Heart right ventricle (tissue), 16 donors: ENCODE results near the gene CEP350. TPM values are rescaled to one million over a fixed set of nuclear protein-coding genes. Genes with fewer than 3 reads are reported as not detected.

Experiments
- ATAC-seq, 8 donors: fragments of 200-7000 bp; cut with Tn5 transposase; one replicate each; pipeline ENCODE4 v1.9.1; 2020; ENCODE audit warnings: mild to moderate bottlenecking in 8 of 8, moderate library complexity in 8 of 8, moderate number of reproducible peaks in 1 of 8
- DNase-seq, 2 donors: peaks; one replicate each; pipeline ENCODE4 v3.0.0-alpha.2; 2020
- H3K27ac ChIP-seq, 10 donors: fragments of 200-600 bp; sonication (generic) in 2 of 10; one replicate each; pipeline versions ENCODE4 v1.5.0 to v1.8.0; 2020 to 2022; ENCODE audit warnings: mild to moderate bottlenecking in 3 of 10
- H3K27me3 ChIP-seq, 7 donors: fragments of 200-600 bp; one replicate each; pipeline ENCODE4 v1.8.0; 2021 to 2022; ENCODE audit warnings: mild to moderate bottlenecking in 2 of 7
- H3K36me3 ChIP-seq, 9 donors: fragments of 200-600 bp; sonication (generic) in 1 of 9; one replicate each; pipeline versions ENCODE4 v1.5.0 to v1.8.0; 2020 to 2022; ENCODE audit warnings: mild to moderate bottlenecking in 2 of 9
- H3K4me1 ChIP-seq, 9 donors: fragments of 200-600 bp; sonication (generic) in 1 of 9; one replicate each; pipeline versions ENCODE4 v1.5.0 to v1.8.0; 2020 to 2022; ENCODE audit warnings: mild to moderate bottlenecking in 4 of 9
- H3K4me3 ChIP-seq, 10 donors: fragments of 200-600 bp; sonication (generic) in 2 of 10; one replicate each; pipeline versions ENCODE4 v1.5.0 to v1.8.0; 2020 to 2022; ENCODE audit warnings: mild to moderate bottlenecking in 7 of 10, moderate library complexity in 2 of 10
- H3K9me3 ChIP-seq, 11 donors: fragments of 200-600 bp in 10 of 11; sonication (generic) in 2 of 11; one replicate each; pipeline versions ENCODE4 v1.5.0 to v1.8.0; 2013 to 2022; ENCODE audit warnings: mild to moderate bottlenecking in 2 of 11, control low read depth in 1 of 11, moderate library complexity in 1 of 11
- WGBS, 2 donors: extraction: QIAGEN DNeasy Blood & Tissue Kit; methylation state at CpG; one replicate each; pipeline ENCODE4 v1.1.7; 2013; ENCODE audit warnings: inconsistent platforms in 1 of 2; 5-methylcytosine and 5-hydroxymethylcytosine counted together
- intact Hi-C, 10 donors: fragments of 100-400 bp; cut with DNase I; formaldehyde crosslinking; loops; one replicate each; pipeline versions ENCODE4 v1.11.1 to v1.14.2; 2022
- polyA plus RNA-seq, 2 donors: library from polyadenylated mRNA; stranded (reverse); fragments of 200-250 nt; gene quantifications; one replicate each; pipeline ENCODE4 v1.2.3, GENCODE V29; 2013
- total RNA-seq, 10 donors: library from RNA; stranded (reverse); fragmentation: NEBNext Ultra II Directional in 3 of 10; extraction: Animal tissue kit (Norgen Biotek cat#: 25700) in 3 of 10; gene quantifications; one replicate each; pipeline versions ENCODE4 v1.2.1 to v1.2.4, GENCODE V29; 2021 to 2023
- TF ChIP-seq, protein P1 (sequence below), 9 donors: fragments of 200-600 bp; sonication (generic) in 2 of 9; IDR thresholded peaks; one replicate each; pipeline versions ENCODE4 v1.5.0 to v1.8.0; 2021 to 2022; ENCODE audit warnings: antibody characterized with exemption in 9 of 9, mild to moderate bottlenecking in 5 of 9, moderate library complexity in 1 of 9
- donor health status: Arrhythmogenic right ventricular cardiomyopathy.
- donor health status: ischemic (EF 13 %, LVEDD 7.1; RV severe dilation, severe dysfunction).
- donor health status: healthy with polysubstance abuse.
- donor health status: DM: no; HTN: yes; CAD: no.
- donor health status: DM: no; HTN: no; CAD: no.
- donor health status: ischemic (EF 25% LVEDD 6.9; RV normal size, moderate dysfunction).
- donor health status: ischemic (EF 25% LVEDD 5.7; RV mildly dilated, moderate dysfunction).
- donor health status: healthy.
- donor health status: DM: yes; HTN: yes; CAD: no.
- donor health status: Ischemic cardiomyopathy.
- donor health status: ischemic (EF 35%, LVEDD 5.7; RV mildly dilated, moderate dysfunction).
- donor health status: nonischemic (EF 11% LVEDD 7.7; RV severe dilation, severe dysfunction).
- donor health status: DM: yes; HTN: yes; CAD: no.
- donor health status: PGD.
- donor health status: ischemic (EF 29% LVEDD 5.4; RV normal size, mild dysfunction).
- donor health status: nonischemic (EF 23%, LVEDD 6.1; RV moderate dilation, normal function).

The CEP350 gene
- total and polyA plus RNA-seq, 12 donors: 3.7 to 46.3 (median 37.7) TPM

DNA sequence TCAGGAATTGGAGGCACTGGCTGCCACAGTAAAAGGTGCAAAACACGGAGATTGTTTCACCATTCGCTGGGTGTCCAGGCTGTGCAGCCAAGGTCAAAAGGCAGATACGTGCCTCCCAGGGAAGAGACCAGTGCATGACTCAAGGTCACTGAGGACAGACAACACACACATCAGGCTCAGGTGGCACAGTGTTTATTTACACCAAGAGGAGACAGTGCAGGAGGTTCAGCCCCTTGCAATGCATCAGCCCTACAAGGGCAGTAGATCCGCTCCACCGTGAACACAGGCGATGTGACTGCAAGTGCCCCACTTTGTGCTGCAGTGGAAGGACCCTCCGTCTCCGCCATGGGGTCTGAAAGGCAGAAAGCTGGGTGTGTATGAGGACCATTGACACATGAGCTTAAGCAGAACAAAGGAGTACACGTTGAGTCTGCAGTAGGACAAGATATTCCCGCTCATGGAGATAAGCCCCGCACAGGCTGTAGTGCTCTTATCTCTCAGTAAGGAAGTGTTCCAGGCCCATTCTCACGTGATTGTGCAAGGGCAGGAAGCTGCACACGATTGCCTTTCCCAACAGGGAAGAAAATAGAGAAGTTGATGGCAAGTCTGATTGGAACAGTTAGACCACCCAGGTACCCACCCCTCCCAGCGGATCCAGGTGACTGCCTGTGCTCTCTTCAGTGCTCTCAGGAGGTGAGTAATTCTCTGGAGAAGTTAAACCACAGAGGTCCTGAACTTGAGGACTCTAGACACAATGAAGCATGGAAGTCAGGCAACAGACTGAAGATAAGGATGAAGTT is 162.6 kb downstream of the CEP350 start:
- intact Hi-C loops: loop anchor here in 5 of 10 donors (2.0 to 10.0 kb wide), 3 partner anchors 50 to 58 kb away; no protein-coding TSS in a partner anchor
- H3K27me3 ChIP-seq: no peaks in the 10 kb centered on the region
- no peaks in the 10 kb centered on the region for H3K9me3 ChIP-seq
- TF ChIP-seq, protein P1, sequence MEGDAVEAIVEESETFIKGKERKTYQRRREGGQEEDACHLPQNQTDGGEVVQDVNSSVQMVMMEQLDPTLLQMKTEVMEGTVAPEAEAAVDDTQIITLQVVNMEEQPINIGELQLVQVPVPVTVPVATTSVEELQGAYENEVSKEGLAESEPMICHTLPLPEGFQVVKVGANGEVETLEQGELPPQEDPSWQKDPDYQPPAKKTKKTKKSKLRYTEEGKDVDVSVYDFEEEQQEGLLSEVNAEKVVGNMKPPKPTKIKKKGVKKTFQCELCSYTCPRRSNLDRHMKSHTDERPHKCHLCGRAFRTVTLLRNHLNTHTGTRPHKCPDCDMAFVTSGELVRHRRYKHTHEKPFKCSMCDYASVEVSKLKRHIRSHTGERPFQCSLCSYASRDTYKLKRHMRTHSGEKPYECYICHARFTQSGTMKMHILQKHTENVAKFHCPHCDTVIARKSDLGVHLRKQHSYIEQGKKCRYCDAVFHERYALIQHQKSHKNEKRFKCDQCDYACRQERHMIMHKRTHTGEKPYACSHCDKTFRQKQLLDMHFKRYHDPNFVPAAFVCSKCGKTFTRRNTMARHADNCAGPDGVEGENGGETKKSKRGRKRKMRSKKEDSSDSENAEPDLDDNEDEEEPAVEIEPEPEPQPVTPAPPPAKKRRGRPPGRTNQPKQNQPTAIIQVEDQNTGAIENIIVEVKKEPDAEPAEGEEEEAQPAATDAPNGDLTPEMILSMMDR (IDR thresholded peaks at IDR 0.05): no peak
- peak; percentile 21 to 88 (median 72) for ATAC-seq
- WGBS, 2 donors: 37 to 47% methylated on average over 14 of the region's 14 CpGs
- DNase-seq: peak in 1 of 2 donors; percentile 15
- H3K36me3 ChIP-seq: peaks cover 0 to 19% (median 3%) of the 10 kb centered on the region in 9 donors
- peaks cover 5 to 45% (median 31%) of the 10 kb centered on the region in 9 donors for H3K4me1 ChIP-seq
- H3K4me3 ChIP-seq: no peak overlapping the region
- H3K27ac ChIP-seq: peak overlapping the region in 2 of 10 donors; percentile 2 to 24

DNA sequence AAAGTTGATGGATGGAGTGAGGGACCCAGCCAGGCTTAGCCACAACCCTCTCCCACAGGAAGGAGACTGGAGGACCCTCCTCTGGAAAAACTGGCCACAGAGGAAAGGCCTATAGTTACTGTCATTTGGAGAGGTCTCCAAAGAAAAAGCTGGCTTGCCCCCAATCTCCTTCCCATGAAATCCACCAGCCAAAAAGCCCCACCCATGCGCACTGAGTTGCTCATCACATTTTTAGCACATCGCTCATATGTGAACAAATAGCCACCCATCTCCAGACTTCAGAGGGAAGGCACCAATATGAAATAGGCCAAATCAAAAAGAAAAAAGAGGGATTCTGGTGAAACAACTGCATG is 163.1 kb downstream of the CEP350 start:
- H3K9me3 ChIP-seq: no peaks in the 10 kb centered on the region
- WGBS, 2 donors: 67 to 82% methylated on average over 2 of the region's 2 CpGs
- intact Hi-C loops: loop anchor here in 5 of 10 donors (2.0 to 10.0 kb wide), 3 partner anchors 50 to 57 kb away; no protein-coding TSS in a partner anchor
- no peak overlapping the region for H3K4me3 ChIP-seq
- peaks cover 0 to 14% (median 0%) of the 10 kb centered on the region in 9 donors for H3K36me3 ChIP-seq
- peak overlapping the region in 3 of 10 donors; percentile 2 to 24 (median 4) for H3K27ac ChIP-seq
- ATAC-seq: peak in 5 of 8 donors; percentile 13 to 61 (median 33)
- no peak for DNase-seq
- peaks cover 5 to 40% (median 27%) of the 10 kb centered on the region in 9 donors for H3K4me1 ChIP-seq
- no peaks in the 10 kb centered on the region for H3K27me3 ChIP-seq
- TF ChIP-seq, protein P1 (IDR thresholded peaks at IDR 0.05): no peak

DNA sequence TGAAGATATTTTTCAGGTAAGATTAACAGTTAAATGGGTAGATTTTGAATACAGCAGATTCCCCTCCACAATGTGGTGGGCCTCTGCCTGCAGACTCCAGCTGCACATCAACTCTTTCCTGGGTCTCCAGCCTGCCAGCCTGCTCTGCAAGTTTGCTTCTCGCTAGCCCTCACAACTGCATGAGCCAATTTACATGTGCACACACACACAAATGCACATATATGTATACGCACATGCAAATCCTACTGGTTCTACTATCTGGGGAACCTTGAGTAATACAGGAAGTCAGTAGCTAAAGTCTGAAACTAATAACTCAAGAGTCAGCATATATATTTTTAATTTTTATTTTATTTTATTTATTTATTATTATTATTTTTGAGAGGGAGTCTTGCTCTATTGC is 165.2 kb downstream of the CEP350 start:
- Histone ChIP-seq H3K27me3 (no peaks in the 10 kb centered on the region), H3K4me1 (peaks cover 0 to 19% (median 10%) of the 10 kb centered on the region in 9 donors), H3K4me3 (no peak overlapping the region), H3K9me3 (no peaks in the 10 kb centered on the region), H3K27ac (no peak overlapping the region), H3K36me3 (no peaks in the 10 kb centered on the region)
- no peak for ATAC-seq
- intact Hi-C loops: loop anchor here in 4 of 10 donors (5.0 to 10.0 kb wide), 2 partner anchors 47 to 55 kb away; no protein-coding TSS in a partner anchor
- TF ChIP-seq, protein P1 (IDR thresholded peaks at IDR 0.05): no peak
- WGBS, 2 donors: 91 to 99% methylated on average over 2 of the region's 2 CpGs
- no peak for DNase-seq

DNA sequence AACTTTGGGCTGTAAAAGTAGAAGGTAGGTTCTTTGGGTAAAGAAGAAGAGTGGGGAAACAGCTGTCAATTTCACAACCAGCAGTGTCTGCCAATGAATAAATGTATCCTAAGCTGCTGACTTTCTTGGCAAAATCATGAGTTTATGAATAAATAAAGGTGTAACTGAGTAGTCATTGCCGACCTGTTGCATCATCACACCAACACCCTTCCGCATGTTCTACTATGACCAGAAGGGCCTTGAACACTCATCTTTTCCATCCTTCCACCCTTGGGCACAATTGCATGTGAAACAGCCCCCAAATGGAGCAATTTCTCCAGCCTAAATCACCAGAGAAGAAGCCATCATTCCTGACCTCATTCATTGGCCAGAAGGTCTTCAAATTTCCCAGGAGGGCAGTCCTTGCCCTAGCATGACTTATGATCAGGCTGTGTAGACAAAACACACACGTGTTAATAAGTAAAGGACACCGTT is 168.9 kb downstream of the CEP350 start:
- intact Hi-C loops: no loop called here
- no peaks in the 10 kb centered on the region for H3K9me3 ChIP-seq
- no peak for DNase-seq
- H3K4me3 ChIP-seq: no peak overlapping the region
- no peaks in the 10 kb centered on the region for H3K27me3 ChIP-seq
- TF ChIP-seq, protein P1 (IDR thresholded peaks at IDR 0.05): no peak
- no peaks in the 10 kb centered on the region for H3K36me3 ChIP-seq
- ATAC-seq: no peak
- WGBS, 2 donors: 84 to 92% methylated on average over 4 of the region's 4 CpGs
- H3K27ac ChIP-seq: no peak overlapping the region
- no peaks in the 10 kb centered on the region for H3K4me1 ChIP-seq
